ENCODE measurements around the gene THAP4.

THAP4 gene

DNA sequence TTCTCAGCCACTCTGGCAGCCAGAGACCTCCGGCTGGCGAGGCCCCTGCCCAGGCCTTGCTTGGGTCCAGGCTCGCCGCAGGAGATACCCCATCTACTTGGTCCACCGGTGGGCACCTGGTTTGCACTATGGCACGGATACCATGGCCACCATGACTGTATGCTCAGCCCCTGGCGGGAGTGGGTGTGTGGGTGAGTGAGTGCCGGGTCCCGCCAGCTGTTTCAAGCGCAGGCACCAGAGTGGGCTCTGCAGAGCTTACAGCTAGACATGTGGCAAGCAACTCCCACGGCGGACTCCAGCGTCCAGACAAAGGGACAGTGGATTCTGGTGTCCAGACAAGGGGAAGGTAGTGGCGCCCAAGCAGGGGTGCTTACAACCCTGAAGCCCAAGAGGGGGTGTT lies 2.0 kb upstream of the THAP4 start:
- DNase-seq (ENCODE audit: low read depth, low spot score) = no peak

DNA sequence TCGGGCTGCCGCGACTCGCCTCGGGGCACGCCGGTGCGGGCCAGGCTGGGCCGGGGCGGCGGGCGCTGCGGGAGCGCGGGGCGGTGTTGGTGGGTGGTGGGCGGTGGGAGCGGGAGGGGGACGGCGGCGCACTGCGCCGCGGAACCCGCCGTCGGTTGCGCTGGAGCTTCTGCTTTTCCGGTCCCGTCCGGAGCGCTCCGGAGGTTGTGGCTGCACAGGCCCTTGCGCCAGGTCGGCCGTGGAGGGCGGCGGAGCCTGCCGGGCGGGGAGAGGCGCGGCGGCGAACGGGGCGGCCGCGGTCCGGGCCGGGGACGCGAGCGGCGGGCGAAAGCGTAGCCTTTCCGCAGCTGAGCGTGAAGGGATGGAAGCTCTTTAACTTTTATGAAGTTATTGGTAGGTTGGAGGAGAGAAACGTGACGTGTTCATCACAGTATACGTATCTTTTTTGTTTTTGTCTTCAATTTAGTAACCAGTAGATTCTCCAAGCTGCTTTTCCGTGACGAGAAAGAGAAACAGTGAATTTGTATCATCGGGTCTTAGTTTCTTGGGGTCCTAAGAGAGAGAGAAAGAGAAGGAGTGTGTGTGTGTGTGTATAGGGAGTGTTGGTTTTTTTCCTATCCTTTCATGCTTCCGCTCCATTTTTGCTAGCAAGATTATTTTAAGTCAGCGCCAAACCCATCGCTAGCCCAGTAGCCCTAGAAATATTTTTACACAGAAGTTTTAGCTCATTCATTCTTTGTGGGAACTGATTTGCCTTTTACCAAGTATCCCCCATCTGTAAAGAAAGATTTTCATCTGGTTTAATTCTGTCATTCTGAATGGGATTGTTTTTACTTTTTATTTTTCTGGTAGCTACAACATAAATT lies 1.1 kb upstream of the THAP4 start:
- DNase-seq (ENCODE audit: low read depth, low spot score) = no peak

DNA sequence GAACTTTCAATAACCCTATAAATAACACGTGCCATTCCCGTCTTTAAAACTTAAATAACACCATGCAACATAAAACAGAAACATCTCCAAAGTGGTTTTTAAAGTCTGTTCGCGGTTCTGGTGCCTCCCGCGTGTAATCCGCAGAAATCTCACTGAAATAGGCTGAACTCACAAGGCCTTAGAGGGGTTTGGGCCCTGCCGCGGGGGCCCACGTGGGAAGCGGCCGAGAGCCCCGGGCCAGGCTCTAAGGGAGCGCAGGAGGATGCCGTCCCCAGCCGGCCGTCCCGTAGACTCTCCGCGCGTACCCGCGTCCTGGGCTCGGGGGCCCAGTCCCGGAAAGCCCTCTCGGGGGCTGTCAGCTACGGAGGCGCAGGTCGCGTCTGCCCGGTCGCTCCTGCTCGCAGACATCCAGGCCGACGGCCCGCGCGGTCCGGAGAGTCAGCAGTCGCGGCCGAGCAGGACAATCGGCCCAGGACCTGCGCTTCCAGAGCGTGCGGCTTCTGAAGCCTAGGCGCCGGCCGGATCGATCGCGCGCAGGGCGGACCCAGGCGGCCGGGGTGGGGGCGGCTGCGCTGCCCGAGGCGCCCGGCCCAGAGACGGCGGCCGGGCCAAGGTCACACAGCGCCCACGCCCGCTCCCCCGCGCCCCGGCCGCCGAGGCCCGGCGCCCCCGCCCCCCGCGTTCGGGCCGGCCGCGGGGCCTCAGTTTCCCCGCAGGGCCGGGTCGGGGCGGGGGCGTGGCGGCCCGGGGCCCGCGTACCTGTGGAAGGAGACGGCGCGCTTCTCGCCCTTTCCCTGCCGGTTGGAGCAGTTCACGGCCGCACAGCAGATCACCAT lies 558 bp downstream of the THAP4 start:
- no peak for DNase-seq (ENCODE audit: low read depth, low spot score)

DNA sequence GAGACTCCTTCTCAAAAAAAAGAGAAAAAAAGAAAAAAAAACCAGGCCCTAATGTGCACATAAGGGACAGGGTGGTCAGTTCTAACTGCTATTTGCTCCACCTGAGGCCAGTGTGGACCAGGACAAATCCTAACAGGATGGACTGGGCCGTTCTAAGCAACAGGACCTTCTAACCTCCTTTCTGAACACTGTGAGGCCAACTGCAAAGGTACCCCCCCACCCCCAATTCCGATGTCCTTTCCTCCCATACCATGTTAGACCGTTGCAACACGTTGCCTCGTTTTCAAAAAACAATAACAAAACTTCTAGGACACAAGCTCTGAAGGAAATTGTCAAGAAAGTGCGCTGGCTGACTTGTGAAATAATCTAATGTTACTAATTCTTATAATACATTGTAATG lies 1.2 kb downstream of the THAP4 start:
- no peak for DNase-seq (ENCODE audit: low read depth, low spot score)

DNA sequence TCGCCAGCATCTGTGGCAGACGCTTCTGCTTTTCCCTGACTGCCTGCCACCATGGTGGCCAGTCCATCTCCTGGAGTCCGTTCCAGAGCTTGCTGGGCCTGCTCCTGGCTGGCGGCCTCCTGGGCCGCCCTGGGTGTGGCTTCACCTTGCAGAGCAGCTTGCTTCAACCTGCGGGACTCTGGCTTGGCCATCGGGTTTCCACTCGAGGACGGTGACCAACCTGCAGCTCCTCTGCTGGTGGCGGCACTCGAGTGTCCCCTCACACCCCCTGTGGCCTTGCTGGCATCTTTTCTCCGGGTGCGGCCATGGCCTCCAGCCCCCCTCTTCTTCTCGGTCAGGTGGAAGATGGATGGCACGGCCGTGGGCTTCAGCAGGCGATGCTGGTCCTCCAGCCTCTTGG lies 3.4 kb downstream of the THAP4 start:
- no peak for DNase-seq (ENCODE audit: low read depth, low spot score)

DNA sequence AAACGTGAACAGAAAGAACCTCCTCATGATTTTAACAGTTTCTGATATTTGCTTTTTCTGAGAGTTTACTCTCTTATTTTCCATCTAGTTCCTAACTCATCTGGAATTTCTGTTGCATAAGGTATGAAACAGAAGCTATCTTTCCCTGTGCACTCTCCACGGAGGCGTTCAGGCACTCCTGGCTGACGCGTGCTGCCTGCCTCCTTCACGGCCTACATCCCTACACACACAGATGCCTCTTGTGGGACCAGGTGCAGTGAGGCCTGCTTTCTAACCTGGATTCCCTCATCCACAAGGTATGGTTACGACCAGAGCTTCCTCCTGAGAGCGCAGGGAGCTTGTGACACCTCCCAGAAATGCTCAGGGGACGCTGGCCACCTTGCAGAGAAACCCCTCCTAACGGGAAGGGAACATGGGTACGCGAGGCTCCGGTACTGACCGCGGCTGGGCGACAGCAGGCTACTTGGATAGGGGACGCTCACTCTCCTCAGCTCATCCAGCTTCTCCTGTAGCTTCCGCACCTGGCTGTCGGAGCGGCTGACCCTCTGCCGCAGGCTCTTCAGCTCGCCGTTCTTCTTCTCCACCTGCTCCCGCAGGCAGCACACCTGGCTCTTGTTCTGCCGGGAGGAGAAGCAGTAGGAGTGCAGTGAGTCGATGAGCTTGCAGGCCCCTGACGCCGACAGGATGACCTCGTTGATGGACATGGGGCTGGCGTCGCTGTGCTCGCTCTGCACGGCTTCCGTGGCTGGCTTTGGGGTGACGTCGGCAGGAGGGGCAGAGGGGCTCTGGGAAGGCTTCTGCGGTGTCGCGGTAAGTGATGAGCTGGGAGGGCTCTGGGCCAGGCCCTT lies 4.3 kb downstream of the THAP4 start:
- no peak for DNase-seq (ENCODE audit: low read depth, low spot score)

DNA sequence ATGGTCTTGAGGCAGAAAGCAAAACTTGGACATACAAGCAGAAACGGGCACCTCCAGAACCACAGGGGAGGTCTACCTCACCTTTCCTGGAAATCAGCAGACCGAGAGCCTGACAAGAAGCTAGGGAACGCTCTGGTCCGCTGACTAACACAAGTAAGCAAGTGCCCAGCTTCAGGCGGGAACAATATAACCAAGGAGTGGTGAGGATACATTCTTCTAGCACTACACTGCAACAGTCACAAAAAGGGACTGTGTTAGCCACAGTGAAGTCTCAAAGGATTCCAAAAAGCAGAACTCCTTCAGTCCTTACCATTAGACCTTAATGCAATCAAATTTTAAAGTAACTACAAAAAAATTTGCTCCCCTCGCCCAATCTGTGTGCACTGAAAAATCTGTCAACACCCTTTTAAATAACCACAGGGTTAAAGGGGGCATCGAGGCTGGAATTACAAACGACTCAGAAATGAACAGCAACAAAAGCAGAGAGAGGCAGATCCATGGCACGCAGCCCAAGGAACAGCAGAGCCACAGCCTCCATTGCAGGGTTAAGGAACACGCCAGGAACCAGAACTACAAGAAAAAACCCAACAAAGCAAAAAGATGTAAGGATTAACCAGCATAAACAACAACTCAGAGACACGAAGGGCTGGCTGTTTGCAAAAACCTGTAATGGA lies 7.1 kb downstream of the THAP4 start:
- no peak for DNase-seq (ENCODE audit: low read depth, low spot score)

DNA sequence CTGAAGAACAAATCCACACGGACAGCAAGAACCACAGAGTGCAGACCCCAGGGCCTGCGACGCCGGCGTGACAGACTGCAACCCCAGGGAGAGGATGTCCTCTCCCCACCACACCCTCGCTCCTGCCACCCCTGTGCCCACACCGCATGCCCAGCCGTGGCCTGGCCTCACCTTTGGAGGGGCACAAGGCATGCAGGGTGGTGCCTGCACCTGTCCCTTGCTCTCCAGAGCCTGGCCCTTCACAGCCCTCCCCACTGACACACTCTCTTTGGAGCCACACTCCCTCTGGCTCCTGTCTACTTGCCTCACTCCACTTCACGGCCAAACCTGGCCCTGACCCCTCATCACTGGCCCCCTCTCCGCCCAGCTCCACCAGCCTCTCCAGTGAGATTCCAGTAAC lies 9.3 kb downstream of the THAP4 start:
- no peak for DNase-seq (ENCODE audit: low read depth, low spot score)

DNA sequence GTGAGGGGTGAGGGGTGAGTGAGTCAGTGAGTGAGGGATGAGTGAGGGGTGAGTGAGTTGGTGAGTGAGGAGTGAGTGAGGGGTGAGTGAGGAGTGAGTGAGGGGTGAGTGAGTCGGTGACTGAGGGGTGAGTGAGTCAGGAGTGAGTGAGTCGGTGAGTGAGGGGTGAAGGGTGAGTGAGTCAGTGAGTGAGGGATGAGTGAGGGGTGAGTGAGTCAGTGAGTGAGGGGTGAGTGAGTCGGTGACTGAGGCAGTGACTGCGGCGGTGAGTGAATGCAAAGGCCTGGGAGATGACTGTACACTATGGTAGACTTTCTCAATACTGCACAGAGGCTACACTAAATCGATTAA lies 16.6 kb downstream of the THAP4 start:
- DNase-seq (ENCODE audit: low read depth, low spot score) = no peak

DNA sequence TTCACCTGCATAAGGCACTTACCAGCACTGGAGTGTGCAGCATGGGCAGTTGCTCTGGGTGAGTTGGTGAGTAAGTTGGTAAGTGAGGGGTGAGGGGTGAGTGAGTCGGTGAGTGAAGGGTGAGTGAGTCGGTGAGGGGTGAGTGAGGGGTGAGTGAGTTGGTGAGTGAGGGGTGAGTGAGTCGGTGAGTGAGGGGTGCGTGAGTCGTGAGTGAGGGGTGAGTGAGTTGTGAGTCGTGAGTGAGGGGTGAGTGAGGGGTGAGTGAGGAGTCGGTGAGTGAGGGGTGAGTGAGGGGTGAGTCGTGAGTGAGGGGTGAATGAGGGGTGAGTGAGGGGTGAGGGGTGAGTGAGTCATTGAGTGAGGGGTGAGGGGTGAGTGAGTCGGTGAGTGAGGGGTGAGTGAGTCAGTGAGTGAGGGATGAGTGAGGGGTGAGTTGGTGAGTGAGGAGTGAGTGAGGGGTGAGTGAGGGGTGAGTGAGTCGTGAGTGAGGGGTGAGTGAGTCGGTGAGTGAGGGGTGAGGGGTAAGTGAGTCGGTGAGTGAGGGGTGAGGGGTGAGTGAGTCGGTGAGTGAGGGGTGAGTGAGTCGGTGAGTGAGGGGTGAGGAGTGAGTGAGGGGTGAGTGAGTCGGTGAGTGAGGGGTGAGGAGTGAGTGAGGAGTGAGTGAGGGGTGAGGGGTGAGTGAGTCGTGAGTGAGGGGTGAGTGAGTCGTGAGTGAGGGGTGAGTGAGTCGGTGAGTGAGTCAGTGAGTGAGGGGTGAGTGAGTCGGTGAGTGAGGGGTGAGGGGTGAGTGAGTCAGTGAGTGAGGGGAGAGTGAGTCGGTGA lies 17.1 kb downstream of the THAP4 start:
- DNase-seq (ENCODE audit: low read depth, low spot score) = no peak

DNA sequence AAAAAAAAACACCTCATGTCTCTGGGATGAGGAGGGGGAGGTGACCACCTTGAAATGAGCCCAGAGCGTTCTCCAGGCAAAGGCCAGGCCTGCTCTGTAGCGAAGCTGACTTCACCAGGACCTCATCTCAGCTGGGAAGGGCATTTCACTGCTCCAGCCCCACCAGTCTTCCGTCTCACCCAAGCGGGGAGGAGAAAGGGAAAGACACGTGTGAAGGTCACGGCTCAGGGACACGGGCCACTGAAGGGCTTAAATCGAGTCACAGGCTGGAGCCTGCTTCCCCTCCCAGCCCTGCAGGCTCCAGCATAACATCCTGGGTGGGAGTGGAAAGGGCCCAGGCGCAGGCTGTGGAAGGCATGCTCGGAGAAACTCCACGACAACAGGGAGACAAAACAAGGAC lies 18.1 kb downstream of the THAP4 start:
- DNase-seq (ENCODE audit: low read depth, low spot score) = no peak

DNA sequence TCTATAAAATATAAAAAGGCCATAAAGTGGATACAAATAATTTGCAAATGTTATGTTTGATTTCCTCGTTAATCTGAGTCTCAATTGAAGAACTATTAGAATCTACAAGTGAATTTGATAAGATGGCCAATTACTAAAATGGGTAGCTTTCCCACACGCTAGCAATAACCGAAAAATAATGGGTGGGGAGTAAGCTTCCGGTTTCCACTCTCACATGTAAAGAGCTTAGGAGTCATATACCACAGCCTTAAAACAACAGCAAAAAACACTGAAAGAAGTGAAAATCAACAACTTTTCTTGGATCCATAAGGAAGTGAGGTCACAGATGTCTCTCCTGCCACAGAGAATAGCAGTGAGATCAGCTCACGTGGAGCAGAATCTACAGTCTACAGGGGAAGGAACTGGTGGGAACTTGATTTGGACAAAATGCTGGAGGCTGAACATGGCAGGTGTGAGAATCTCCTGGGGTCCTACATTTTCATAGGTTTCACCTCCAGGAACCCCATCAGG lies 18.6 kb downstream of the THAP4 start:
- no peak for DNase-seq (ENCODE audit: low read depth, low spot score)

DNA sequence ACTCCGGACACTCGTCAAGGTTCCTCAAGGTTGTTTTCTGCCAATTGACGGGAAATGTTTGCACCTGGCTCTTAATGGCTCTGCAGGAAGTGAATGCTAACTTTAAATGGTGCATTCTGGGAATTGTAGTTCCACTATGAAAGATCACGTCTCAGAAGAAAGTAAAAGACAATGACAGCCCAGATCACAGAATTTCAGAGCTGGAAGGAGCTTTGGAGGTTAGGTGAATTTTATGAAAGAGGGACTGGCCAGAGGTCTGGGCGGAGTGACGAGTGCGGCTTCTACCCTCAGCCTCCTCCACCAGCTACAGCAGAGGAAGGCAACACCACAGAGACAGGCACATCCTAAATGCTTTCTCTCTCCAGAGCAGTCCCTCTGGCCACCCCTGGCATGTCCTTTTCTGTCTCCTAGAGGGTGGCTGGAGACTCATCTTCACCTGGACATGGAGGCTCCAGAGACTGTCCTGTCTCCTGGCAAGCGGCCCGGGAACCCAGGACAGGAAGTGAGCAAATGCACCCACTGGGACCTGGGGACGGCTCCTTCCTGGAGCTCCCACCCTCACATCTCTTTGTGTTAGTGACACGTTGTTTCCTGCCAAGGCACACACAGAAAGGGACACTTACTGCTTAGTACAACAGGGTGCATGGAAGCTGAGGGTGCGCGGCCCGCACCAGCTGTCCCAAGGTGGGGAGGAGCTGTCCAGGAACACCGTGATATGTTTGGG lies 19.4 kb downstream of the THAP4 start:
- no peak for DNase-seq (ENCODE audit: low read depth, low spot score)

DNA sequence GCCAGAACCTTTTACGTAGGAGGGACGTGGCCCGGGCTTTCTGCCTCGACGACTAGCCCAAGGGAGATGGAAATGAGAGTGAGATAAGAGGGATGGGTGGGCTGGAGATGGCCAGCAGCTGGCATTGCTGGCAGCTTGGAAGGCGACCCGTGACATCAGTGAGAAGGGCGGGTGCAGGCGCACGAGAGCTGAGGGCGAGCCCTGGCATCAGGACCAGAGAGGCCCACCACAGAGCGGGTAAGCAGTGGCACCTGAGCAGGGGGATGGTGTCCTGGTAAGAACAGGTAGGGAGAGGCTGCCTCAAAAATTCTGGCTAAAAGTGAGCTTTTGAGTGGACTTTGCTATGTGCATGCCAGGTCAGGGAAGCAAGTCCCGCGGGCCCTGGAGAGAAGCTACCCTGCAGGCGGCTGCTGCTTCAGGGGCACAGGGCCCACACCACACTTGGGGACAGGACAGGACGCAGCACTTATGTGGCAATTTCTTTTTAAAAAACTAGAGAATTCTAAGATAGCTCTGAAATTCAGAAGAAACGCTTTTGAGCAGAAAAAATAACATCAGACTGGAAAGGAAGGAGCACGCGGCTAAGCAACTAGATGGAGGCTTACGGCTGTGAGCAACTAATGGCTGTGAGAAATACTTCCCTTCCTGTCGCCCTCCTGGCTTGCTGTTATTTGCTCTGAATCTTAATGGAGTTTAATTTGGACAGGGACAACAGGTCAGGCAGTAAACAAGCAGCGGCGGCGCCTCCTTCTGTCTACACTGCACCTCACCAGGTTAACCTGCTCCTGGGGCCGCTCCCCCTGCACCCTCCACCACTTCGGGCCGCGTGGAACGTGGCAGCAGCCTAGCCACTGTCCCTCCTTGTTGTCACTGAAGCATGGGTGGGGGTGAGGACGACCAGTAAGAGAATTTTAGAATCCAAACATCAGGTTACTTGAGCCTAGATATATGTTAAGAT lies 20.5 kb downstream of the THAP4 start:
- no peak for DNase-seq (ENCODE audit: low read depth, low spot score)

DNA sequence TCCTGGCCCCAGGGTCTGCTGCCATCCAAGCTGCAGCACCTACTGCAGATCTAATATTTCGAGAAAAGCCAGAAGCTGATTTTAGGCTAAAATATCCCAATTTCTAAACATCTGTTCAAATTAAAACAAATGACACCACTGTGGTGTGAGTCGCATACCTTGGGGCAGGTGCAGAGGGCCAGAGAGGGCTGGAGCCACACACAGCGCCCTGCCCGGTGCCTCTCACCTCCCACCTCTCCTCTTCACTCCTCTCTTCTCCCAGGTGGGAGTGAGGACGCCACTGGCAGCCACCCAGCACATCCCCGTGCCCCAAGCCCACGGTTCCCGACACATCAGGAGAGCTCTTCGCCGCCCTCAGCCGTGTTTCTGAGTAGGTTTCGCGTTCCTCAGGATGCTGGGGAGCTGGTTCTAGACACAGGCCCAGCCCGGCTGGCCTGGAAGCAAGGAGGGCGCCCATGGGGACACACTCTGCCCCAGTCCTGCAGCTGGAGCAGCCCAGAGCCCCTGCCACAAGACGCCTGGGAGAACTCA lies 21.4 kb downstream of the THAP4 start:
- no peak for DNase-seq (ENCODE audit: low read depth, low spot score)

DNA sequence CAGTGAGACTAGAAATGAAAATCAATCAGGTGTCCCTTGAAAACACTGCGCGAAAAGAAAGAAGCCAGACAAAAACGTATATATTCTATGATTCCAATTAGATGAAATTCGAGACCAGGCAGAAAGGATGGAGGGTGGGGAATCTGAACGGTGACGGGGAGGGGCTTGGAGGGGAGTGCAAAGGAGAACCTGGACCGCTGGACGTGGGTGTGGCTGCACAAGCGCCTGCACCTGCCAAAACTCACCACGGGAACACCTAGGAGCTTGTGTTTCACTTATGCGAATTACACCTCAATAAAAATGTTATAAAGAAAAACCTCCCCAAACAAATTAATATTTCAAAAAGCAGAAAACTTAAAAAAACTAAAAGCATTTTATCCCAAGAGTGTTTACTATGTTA lies 21.9 kb downstream of the THAP4 start:
- DNase-seq (ENCODE audit: low read depth, low spot score) = no peak

DNA sequence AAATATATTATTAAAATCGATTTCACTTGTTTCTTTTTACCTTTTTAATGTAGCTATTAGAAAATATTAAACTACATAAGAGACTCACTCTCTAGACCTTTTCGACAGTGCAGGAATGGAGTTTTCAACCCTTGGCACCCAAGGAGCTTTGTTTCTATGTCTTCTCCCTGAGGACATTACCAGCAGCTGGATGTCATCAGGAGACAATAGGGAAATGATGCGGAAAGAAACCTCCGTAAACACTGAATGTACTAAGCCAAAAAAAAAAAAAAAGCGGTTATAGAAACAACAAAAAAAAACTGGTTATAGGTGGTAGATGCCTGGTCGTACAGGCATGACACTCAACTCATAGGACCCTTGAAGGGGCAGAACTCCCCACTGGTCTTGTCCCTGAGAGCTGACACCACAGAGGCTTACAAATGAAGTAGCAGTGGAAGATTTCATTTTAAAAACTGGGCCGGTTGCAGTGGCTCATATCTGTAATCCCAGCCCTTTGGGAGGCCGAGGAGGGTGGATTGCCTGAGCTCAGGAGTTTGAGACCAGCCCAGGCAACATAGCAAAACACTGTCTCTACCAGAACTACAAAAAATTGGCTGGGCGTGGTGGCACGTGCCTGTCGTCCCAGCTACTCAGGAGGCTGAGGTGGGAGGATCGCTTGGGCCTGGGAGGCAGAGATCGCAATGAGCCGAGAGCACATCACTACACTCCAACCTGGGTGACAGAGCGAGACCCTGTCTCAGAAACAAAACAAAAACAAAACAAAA lies 23.8 kb downstream of the THAP4 start:
- no peak for DNase-seq (ENCODE audit: low read depth, low spot score)

Measured in brain pericyte (primary cell).